Heart left ventricle (tissue), 13 donors: ENCODE measurements around the gene KCNJ10.

Source experiments
- CTCF ChIP-seq, 12 donors: fragments of 200-600 bp; sonication (generic) in 4 of 12; IDR thresholded peaks; one replicate each; pipeline versions ENCODE4 v1.5.0 to v1.8.0; 2018 to 2022; ENCODE audit warnings: antibody characterized with exemption in 12 of 12, mild to moderate bottlenecking in 5 of 12
- POLR2A ChIP-seq, 2 donors: fragments of 450-650 bp; IDR thresholded peaks; one replicate each; pipeline ENCODE4 v1.6.1; 2017; ENCODE audit warnings: antibody characterized with exemption in 2 of 2, mild to moderate bottlenecking in 2 of 2, moderate library complexity in 2 of 2
- donor health status: ischemic (EF 13 %, LVEDD 7.1; RV severe dilation, severe dysfunction).
- donor health status: DM: no; HTN: yes; CAD: no.
- donor health status: DM: no; HTN: no; CAD: no.
- donor health status: ischemic (EF 25% LVEDD 6.9; RV normal size, moderate dysfunction).
- donor health status: ischemic (EF 25% LVEDD 5.7; RV mildly dilated, moderate dysfunction).
- donor health status: ischemic (EF 35%, LVEDD 5.7; RV mildly dilated, moderate dysfunction).
- donor health status: nonischemic (EF 11% LVEDD 7.7; RV severe dilation, severe dysfunction).
- donor health status: DM: yes; HTN: yes; CAD: no.
- donor health status: PGD.
- donor health status: ischemic (EF 29% LVEDD 5.4; RV normal size, mild dysfunction).
- donor health status: nonischemic (EF 23%, LVEDD 6.1; RV moderate dilation, normal function).

DNA sequence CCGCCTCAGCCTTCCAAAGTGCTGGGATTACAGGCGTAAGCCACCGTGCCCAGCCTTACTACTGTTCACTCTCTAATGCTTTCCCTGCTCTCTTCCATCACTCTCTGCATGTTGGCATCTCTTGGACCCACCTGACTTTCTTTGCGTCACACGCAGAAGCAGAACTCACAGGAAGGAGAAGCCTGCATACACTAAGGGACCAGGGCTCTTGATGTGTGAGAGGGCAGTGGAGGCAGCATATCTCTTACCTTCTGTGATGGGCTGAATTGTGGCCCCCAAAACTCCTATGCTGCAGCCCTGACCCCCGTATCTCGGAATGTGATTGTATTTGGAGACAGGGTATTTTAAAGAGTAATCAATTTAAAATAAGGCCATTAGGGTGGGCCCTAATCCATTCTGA, 89.2 kb downstream of the KCNJ10 start:
- TF ChIP-seq POLR2A (IDR thresholded peaks at IDR 0.05), result no peak
- TF ChIP-seq CTCF (IDR thresholded peaks at IDR 0.05), result no peak
